MM.1S (cell line): Measurements from ENCODE around the gene RHOF.

Experiments used
- DNase-seq: peaks from one replicate; pipeline ENCODE4 v3.0.0-alpha.2; 2015
- H2AFZ ChIP-seq: fragments of 300-600 bp; sonication (generic); 2 replicates; pipeline ENCODE4 v1.6.0; 2016; ENCODE audit warnings: antibody characterized with exemption, low read length
- H3F3A ChIP-seq: fragments of 300-600 bp; sonication (generic); 2 replicates; pipeline ENCODE4 v1.6.1; 2016; ENCODE audit warnings: mild to moderate bottlenecking, antibody characterized with exemption, low read length, moderate library complexity, mixed read lengths; ENCODE audit not compliant: insufficient read depth
- H3K27ac ChIP-seq: fragments of 300-600 bp; sonication (generic); 2 replicates; pipeline ENCODE4 v1.5.1; 2016; ENCODE audit warnings: mild to moderate bottlenecking, low read length
- H3K27me3 ChIP-seq: fragments of 300-600 bp; sonication (generic); replicated peaks from 2 replicates; pipeline ENCODE4 v1.6.0; 2016; ENCODE audit warnings: low read length; ENCODE audit not compliant: insufficient read depth
- H3K36me3 ChIP-seq: fragments of 300-600 bp; sonication (generic); replicated peaks from 2 replicates; pipeline ENCODE4 v1.6.1; 2016; ENCODE audit warnings: mild to moderate bottlenecking, low read length, mixed read lengths; ENCODE audit not compliant: insufficient read depth
- H3K4me1 ChIP-seq: fragments of 300-600 bp; sonication (generic); 2 replicates; pipeline ENCODE4 v1.6.1; 2016; ENCODE audit warnings: low read length, mixed read lengths
- H3K4me2 ChIP-seq: fragments of 300-600 bp; sonication (generic); 2 replicates; pipeline ENCODE4 v1.6.0; 2016; ENCODE audit warnings: low read depth, low read length
- H3K4me3 ChIP-seq: fragments of 300-600 bp; sonication (generic); 2 replicates; pipeline ENCODE4 v1.5.1; 2016; ENCODE audit warnings: low read length, mixed read lengths
- H3K79me2 ChIP-seq: fragments of 300-600 bp; sonication (generic); 2 replicates; pipeline ENCODE4 v1.6.1; 2016; ENCODE audit warnings: mixed run types, low read length, mixed read lengths
- H3K9ac ChIP-seq: fragments of 300-600 bp; sonication (generic); 2 replicates; pipeline ENCODE4 v1.6.1; 2016; ENCODE audit warnings: low read length, mixed read lengths
- H3K9me2 ChIP-seq: fragments of 300-600 bp; sonication (generic); replicated peaks from 2 replicates; pipeline ENCODE4 v1.6.1; 2016; ENCODE audit warnings: mild to moderate bottlenecking, low read length, mixed read lengths; ENCODE audit not compliant: insufficient read depth
- H3K9me3 ChIP-seq: fragments of 300-600 bp; sonication (generic); replicated peaks from 2 replicates; pipeline ENCODE4 v1.6.1; 2016; ENCODE audit warnings: mild to moderate bottlenecking, low read length, mixed read lengths; ENCODE audit not compliant: insufficient read depth
- H4K20me1 ChIP-seq: fragments of 300-600 bp; sonication (generic); 2 replicates; pipeline ENCODE4 v1.6.1; 2016; ENCODE audit warnings: mild to moderate bottlenecking, low read length, moderate library complexity, mixed read lengths; ENCODE audit not compliant: insufficient read depth
- CTCF ChIP-seq: fragments of 300-600 bp; sonication (generic); IDR thresholded peaks from 2 replicates; pipeline ENCODE4 v1.5.1; 2016; ENCODE audit warnings: antibody characterized with exemption, low read length, mixed read lengths
- EZH2 ChIP-seq: fragments of 300-600 bp; sonication (generic); optimal IDR thresholded peaks from 2 replicates; pipeline ENCODE3; 2017; ENCODE audit warnings: low read depth, mild to moderate bottlenecking, antibody characterized with exemption, low read length, mixed read lengths
- EZH2phosphoT487 ChIP-seq: fragments of 300-600 bp; sonication (generic); IDR thresholded peaks from 2 replicates; pipeline ENCODE4 v1.6.1; 2018; ENCODE audit warnings: antibody characterized with exemption, low read length

The RHOF gene

DNA sequence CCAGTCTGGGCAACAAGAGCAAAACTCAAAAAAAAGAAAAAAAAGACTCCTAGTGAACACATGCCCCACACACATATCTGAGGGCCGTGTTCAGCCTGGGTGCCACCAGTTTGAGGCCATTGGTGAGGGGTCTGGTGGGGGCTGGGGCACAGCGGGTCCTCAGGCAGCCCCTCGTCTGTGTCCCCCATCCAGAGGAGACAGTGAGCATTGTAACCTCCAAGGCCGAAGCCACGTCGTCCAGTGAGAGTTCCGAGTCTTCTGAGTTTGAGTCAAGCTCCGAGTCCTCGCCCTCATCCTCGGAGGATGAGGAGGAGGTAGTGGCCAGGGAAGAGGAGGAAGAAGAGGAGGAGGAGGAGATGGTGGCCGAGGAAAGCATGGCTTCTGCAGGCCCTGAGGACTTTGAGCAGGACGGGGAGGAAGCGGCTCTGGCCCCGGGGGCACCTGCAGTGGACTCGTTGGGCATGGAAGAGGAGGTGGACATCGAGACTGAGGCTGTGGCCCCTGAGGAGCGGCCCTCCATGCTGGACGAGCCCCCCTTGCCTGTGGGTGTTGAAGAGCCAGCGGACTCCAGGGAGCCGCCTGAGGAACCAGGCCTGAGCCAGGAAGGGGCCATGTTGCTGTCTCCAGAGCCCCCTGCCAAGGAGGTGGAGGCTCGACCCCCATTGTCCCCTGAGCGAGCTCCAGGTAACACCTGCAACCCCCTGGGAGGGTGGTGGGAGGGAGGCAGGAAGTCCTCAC is 25.9 kb upstream of the RHOF start:
- H3K9ac ChIP-seq, result no peak overlapping the region
- TF ChIP-seq CTCF, result no peak
- no peak for TF ChIP-seq EZH2
- no peak for TF ChIP-seq EZH2phosphoT487
- H2AFZ ChIP-seq, result no peak overlapping the region
- H3K27ac ChIP-seq, result no peak overlapping the region
- no peaks in the 10 kb centered on the region for H3F3A ChIP-seq
- no peak overlapping the region for H3K4me3 ChIP-seq
- no peaks in the 10 kb centered on the region for H3K27me3 ChIP-seq
- no peak overlapping the region for H3K4me2 ChIP-seq
- no peaks in the 10 kb centered on the region for H4K20me1 ChIP-seq
- DNase-seq, result no peak
- H3K9me2 ChIP-seq, result no peaks in the 10 kb centered on the region
- no peaks in the 10 kb centered on the region for H3K79me2 ChIP-seq
- H3K9me3 ChIP-seq, result no peaks in the 10 kb centered on the region
- H3K4me1 ChIP-seq, result no peaks in the 10 kb centered on the region
- H3K36me3 ChIP-seq, result no peaks in the 10 kb centered on the region

DNA sequence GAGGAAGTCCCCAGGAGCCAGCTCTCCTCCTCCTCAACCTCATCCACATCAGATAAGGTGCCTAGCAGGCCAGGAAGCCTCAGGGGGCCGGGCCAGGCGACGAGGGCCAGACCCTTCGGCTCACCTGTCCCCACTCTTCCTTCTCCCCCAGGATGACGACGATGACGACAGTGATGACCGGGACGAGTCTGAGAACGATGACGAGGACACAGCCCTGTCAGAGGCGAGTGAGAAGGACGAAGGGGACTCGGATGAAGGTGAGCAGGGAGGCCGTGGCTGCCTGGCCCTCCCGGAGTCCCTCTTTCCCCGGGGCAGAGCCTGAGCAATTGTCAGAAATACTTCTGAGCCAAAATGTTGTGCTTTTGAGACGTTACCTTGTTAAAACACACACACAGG is 24.2 kb upstream of the RHOF start:
- Histone ChIP-seq H4K20me1 (no peaks in the 10 kb centered on the region), H3K9ac (no peak overlapping the region), H3K4me3 (no peak overlapping the region), H3K4me1 (no peaks in the 10 kb centered on the region), H2AFZ (no peak overlapping the region), H3K27ac (no peak overlapping the region), H3K9me2 (no peaks in the 10 kb centered on the region), H3K79me2 (peaks cover 13% of the 10 kb centered on the region), H3K4me2 (no peak overlapping the region), H3K9me3 (no peaks in the 10 kb centered on the region), H3K36me3 (no peaks in the 10 kb centered on the region), H3K27me3 (no peaks in the 10 kb centered on the region), H3F3A (no peaks in the 10 kb centered on the region)
- TF ChIP-seq CTCF (no peak), EZH2 (no peak), EZH2phosphoT487 (no peak)
- DNase-seq, result no peak

DNA sequence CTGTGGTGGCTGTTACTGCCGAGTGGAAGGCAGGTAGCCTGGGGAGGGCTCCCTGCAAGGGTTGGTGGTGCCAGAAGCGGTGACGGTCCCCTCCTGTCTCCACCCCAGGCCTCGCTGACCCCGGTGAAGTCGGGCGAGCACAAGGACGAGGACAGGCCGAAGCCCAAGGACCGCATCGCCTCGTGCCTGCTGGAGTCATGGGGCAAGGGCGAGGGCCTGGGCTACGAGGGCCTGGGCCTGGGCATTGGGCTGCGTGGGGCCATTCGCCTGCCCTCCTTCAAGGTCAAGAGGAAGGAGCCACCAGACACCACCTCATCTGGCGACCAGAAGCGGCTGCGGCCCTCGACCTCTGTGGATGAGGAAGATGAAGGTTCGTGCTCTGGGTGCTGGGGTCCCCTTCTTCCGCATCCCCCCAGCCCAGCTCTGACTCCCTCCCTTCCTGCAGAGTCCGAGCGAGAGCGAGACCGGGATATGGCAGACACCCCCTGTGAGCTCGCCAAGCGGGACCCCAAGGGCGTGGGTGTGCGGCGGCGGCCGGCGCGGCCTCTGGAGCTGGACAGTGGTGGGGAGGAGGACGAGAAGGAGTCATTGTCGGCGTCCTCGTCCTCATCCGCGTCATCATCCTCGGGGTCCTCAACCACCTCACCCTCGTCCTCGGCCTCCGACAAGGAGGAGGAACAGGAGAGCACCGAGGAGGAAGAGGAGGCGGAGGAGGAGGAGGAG is 23.6 kb upstream of the RHOF start:
- Histone ChIP-seq H3K27me3 (no peaks in the 10 kb centered on the region), H3K79me2 (peaks cover 19% of the 10 kb centered on the region), H3K4me1 (no peaks in the 10 kb centered on the region), H3K27ac (no peak overlapping the region), H3K36me3 (no peaks in the 10 kb centered on the region), H2AFZ (no peak overlapping the region), H3K9me2 (no peaks in the 10 kb centered on the region), H3K9ac (no peak overlapping the region), H3K9me3 (no peaks in the 10 kb centered on the region), H4K20me1 (peaks cover 4% of the 10 kb centered on the region; the same call in 1 of the 2 replicates), H3F3A (no peaks in the 10 kb centered on the region), H3K4me2 (no peak overlapping the region), H3K4me3 (no peak overlapping the region)
- no peak for TF ChIP-seq CTCF
- no peak for TF ChIP-seq EZH2phosphoT487
- no peak for TF ChIP-seq EZH2
- DNase-seq, result no peak
